Caki2 (cell line): ENCODE results near the gene HOTAIR. TPM values are rescaled to one million over a fixed set of nuclear protein-coding genes. Genes with fewer than 3 reads are reported as not detected.

Source experiments
- DNase-seq: peaks from one replicate; pipeline ENCODE4 v3.0.0-alpha.2; 2015; ENCODE audit warnings: low read depth
- in situ Hi-C: cut with HindIII; loops from 2 replicates; pipeline ENCODE4 v1.10.0; 2016; ENCODE audit warnings: low sequenced_read_pairs, low pct_unique_long_range_greater_than_20kb, mixed read lengths
- total RNA-seq: library from RNA; depleted of rRNA; stranded (reverse); fragments of >200 nt; shearing (Covaris generic); gene quantifications from 2 replicates; pipeline ENCODE4 v1.2.3, GENCODE V29; 2014; ENCODE audit warnings: low replicate concordance

HOTAIR gene
- total RNA-seq, 1 experiment from 2014 or later, result not detected

DNA sequence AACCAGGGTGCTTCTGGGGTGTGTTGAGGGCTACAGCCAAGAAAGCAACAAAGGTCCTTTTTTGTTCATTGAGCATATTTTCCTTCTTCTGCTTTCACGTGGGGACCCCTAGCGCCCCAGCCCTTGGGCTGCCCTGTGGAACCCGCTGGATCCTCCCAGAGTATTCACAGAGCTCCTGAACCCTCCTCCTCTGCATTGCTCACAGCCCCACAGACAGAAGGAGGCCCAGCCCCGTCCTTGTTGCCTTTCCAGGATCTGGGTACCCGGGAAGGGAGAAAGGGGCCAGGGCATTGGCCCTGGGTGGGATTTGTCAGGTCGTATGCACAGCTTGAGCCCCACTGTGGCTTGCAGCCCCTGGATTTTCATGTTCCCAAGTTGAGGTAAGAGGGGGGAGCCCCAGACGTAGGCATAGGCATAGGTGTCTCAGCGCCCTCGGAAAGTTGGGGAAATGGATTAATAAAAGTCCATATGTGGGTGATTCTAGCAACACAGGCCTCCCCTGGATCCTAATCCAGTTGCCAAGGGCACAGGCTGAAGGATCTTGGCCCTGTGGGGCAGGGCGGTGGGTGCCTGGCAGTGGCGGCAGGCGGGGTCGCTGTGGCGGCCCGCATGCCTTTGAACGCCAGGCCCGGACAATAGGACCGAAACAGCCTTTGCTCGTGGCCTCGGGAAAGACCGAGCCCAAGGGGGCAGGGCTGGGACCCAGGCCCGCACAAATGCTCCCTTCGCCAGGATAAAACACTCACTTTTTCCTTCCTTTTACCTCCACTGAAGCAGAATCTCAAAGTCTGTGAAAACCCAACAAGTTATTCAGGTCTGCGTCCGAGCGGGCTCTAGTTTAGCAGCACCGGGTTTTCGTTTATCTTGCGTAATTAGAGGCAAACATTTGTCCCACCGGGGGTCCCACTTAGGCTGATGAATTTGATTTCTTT lies 7.1 kb upstream of the HOTAIR start:
- in situ Hi-C loops, result no loop called here
- no peak for DNase-seq

DNA sequence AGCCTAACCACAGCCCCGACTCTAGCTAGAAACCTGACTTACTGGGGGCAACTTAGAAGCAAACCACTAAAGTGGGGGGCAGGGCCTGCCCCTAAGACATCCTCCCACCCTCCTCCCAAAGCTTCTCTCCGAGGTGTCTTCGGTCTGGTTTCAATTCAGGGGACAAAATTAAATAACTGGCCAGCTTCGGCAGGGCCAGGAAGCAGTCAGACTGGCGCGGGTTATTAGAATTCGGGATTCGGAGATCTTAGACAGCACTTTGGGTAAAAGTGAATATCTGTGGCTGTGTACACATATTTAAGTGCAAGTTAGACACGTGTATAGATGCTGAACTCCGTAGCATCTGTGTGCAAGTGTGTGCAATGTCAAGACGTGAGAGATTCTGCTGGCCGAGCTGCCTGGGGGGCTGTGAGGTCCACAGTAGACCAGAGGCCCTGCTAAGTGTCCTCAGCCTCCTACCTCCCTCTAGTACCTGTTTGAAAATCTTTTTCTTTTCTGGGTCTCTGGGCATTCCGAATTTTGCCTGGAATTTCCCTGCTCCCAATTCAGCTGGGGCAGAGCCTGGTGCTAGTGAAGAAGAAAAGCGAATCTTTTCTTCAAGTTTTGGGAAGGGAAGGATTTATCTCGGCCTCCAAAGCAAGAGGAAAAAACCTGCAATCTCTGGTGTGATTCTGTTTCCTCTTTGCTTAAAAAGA lies 6.2 kb upstream of the HOTAIR start:
- in situ Hi-C loops, result no loop called here
- no peak for DNase-seq

DNA sequence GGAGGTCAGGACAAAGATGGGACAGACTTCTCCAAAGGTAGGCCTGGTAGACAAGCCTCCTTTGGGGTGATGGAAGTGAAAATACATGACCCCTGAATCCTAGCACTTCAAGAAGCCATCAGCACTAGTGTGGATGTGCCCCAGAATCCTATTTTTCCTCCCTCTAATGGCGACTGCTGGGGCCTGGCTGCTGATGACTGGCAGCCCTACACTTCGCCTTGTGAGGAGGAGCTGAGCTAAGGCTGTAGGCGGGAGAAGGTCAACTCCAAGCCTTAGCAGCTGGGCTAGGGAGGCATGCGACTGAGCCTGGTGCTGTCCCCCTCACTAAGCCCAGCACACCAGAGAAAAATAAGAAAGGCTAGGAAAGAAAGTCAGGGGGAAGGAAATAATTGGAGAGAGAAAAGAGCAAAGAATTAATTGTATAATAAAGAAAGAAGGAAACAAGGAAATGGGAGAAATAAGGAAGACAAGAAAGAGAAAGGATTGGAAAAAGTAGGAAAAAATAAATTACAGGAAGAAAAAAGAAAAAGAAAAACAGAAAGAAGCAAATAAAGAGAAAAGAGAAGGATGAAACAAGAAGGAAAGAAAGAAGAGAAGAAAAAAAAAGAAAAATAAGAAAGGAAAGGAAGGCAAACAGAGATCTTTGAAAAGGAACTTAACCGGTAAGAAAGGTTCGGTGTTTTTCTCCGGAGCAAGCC lies 5.5 kb upstream of the HOTAIR start:
- no peak for DNase-seq
- in situ Hi-C loops, result no loop called here

DNA sequence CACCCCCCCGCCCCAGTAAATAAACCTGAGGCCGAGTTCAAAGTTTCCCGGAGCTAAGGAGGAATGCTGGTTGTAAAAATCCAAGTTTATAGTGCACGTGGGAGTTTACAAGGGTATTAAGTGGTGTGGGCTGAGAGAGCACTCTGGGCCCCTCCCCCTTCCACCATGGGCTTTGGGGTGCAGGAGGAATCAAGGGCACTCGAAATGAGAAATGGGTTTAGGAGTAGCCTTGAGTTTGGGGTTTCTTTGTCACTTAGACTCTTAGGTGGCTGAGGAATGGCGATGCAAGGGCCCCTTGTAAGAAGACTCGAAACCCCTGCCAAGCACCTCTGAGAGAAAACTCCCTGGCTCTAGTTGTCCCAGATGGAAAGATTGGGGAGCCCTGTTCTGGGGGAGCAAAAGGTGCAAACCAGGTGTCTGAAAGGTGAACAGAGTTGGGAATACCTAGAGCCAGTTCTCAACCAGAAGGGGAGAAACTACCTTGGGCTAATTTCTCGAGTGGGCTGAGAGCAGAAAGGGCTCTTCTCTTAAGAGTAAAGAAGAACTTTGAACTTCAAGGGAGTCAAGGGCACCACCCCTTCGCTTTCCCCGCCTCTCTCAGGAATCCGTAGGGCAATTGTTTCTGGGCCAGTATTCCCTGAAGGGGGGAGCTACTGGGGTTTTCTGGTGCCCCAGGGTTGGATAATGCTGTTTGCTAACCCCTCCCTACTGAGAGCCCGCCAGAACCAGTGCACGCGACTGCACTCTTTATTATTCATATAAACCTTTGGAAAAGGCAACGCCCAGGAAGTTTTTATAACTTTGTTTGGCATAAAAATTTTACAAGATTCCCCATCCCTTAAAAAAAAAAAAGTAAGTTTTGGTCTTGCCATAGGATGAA lies 4.0 kb upstream of the HOTAIR start:
- no peak for DNase-seq
- in situ Hi-C loops, result no loop called here

DNA sequence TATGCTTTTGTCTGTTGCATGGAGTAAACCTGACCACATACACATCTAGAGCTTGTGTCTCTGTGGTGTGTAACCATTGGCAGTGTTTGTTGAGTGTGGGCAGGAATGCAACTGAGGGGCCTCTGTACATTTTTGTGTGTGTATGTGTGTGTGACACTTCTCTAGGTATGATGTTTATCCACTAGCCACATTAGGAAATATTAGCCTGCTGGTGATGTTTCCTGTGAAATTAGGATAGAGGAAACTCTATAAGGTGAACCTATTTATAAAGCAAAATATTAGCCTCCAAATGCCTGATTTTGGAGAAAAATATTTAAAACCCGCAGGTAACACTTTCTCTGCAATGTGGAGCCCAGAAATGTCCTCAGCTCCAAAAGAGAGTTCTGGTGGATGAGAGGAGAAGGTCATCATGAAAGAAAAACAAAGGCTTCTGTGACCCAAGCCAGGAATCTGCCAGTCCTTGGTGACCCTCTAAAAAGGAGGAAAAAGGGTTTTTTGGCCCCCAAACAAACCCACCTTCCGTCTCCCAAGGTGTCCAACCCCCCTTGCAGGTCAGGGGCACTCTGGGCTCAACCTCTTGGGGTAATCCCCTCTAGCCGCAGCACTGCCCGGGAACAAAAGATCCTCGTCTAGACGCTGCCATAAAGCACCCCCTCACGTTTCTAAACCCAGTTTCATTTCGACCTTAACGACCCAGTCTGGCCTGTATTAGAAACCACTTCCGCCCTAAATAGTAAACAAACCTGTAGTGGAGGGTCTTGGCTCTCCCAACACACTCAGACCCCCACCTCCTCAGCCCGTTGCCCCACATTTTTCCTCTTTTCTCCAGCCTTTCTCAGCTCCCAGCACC lies 3.1 kb upstream of the HOTAIR start:
- DNase-seq, result no peak
- in situ Hi-C loops, result no loop called here

DNA sequence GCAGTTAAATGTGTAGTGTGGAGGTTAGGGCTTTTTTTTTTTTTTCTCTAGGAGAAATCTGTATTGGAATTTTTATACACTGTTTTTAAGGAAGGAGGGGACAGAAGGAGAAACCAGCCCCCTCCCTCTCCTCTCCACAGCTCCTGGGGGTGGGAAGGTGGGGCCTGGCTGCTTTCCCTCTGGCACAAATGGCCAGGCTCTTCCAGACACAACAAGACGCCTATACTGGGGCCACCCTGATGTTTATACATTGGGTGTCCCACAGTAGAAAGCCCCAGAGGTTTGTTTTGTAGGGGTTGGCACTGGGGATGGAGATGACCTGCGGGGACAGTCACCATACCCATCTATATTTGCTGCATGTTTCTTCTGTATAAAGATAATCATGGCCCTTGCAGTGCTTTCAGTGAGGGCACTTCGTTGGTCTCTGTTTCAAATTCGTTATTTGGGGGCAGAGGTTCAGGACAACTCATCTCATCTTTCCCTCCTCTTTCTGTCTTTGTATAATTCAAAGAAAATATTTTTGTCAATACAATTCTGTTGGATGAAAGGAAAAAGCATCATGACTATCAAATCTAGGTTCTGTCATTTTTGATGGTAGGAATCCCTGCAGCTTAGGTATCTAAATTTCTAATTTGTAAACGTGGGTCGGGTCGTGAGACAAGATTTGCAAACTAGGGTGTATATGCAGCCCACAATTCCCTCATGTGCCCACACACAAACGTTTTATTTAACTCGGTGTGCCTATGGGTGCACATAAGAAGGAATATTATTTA lies 2.3 kb upstream of the HOTAIR start:
- in situ Hi-C loops, result no loop called here
- no peak for DNase-seq

DNA sequence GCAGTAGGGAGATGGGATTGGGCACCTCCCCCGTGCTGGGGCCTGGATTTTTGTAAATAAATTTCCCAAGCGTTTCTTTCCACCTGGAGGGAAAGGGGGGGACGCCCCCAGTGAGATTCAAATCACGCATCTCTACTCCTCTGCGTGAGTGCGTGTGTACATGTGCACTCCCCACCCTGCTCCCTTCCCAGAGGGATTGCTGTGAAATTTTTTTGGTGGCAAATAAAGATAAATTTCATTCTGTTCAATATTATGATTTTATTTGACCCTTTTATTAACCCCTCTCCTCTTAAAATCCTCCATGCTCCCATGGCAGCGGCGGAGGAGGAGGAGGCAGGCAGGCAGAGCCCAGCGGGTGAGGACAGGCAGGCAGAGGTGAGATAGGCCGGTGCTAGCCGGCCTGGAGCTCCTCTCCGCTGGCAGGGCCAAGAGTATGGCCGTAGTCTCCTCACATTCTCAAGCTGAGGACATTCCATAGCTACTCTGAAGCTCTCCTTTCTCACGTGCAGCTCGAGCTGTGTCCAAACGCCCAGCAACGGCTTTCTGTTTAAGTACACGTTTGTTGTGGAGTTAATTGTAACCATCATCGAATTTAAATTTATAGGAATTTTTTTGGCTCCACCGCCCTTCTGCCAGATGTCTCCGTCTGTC lies 1.5 kb upstream of the HOTAIR start:
- in situ Hi-C loops, result no loop called here
- DNase-seq, result no peak

DNA sequence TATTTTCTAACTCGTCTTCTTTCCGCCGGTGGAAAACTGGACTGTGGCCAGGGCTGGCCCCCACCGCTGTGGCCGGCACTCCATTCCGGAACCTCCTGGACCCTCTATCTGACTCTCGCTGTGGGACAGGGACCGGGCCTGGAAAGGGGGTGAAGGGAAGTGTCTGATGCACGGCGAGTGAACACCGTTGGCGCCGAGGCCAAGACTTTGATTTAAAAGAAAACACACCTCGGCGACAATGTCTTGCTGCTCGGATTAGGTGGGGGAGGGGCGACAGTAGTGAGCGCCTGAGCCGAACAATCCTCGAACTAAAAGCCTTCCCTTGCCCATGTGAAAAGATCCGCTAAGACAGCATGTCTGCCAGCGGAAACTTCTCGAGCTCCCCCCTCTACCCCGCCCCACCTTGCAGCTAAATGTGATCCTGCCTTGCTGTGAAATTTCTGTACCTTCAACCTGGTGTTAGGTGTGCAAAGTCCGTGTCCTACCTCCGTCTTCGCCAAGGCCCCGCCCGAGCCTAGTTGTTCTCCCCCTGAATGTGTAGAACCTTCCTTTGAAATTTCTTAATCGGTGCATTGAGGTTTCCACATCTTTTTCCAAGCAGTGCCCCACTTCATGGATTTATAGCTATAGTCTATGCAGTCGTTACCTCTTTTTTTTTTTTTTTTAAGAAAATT lies 862 bp upstream of the HOTAIR start:
- no peak for DNase-seq
- in situ Hi-C loops, result no loop called here

DNA sequence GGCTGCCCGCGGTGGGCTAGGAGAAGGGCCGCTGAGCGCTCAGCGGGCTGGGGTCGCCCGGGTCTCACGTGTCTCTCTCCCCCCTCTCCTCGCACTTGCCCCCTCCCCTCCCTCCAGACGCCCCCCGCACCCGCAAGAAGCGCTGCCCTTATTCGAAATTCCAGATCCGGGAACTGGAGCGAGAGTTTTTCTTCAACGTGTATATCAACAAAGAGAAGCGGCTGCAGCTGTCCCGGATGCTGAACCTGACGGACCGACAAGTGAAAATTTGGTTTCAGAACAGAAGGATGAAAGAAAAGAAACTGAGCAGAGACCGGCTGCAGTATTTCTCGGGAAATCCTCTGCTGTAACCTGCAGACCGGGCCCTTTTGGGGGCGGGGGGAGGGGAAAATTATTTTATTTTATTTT lies 314 bp upstream of the HOTAIR start:
- in situ Hi-C loops, result no loop called here
- DNase-seq, result no peak

DNA sequence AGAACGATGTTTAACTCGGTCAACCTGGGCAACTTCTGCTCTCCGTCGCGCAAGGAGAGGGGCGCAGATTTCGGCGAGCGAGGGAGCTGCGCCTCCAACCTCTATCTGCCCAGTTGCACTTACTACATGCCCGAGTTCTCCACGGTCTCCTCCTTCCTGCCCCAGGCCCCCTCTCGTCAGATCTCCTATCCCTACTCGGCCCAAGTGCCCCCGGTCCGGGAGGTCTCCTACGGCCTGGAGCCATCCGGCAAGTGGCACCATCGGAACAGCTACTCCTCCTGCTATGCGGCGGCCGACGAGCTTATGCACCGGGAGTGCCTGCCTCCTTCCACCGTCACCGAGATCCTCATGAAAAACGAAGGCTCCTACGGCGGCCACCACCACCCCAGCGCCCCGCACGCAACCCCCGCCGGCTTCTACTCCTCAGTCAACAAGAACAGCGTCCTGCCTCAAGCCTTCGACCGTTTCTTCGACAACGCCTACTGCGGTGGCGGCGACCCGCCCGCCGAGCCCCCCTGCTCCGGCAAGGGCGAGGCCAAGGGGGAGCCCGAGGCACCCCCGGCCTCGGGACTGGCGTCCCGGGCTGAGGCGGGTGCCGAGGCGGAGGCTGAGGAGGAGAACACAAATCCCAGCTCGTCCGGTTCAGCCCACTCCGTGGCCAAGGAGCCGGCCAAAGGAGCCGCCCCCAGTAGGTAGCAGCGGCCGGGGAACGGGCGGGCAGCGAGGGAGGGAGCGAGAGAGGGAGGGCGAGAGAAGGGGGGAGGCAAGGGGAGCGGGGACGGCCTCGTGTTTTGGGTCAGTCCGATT lies 1.3 kb downstream of the HOTAIR start:
- DNase-seq, result no peak
- in situ Hi-C loops, result no loop called here

DNA sequence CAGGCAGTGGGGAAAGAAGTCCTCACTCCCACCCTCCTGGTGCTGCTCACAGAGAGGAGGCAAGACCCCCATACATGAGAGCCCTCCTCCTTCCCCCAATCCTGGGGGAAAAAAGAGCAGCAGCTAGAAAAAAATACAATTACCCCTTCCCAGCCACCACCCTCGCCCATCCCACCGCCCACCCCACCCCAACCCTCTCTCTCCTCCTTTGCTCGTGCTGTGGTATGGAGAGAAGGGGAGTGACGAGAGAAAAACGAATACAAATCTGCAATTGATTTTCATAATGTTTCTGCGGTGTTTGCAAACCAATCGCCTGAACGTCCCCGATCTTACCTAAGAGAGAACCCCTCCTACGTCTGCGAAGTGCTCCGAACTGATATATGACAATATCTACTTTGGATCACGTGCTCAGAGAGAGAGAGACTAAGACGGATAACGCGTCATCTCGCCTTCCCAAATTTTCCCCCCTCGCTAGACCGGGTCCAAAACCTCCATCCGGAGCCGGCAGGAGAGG lies 2.0 kb downstream of the HOTAIR start, which contains the start of gene HOXC11:
TSS of gene HOXC11 (plus strand) at position 405 of the 514 bp plus-strand sequence. CDS start 116 bp downstream, outside the sequence.
- in situ Hi-C loops, result no loop called here
- no peak for DNase-seq

DNA sequence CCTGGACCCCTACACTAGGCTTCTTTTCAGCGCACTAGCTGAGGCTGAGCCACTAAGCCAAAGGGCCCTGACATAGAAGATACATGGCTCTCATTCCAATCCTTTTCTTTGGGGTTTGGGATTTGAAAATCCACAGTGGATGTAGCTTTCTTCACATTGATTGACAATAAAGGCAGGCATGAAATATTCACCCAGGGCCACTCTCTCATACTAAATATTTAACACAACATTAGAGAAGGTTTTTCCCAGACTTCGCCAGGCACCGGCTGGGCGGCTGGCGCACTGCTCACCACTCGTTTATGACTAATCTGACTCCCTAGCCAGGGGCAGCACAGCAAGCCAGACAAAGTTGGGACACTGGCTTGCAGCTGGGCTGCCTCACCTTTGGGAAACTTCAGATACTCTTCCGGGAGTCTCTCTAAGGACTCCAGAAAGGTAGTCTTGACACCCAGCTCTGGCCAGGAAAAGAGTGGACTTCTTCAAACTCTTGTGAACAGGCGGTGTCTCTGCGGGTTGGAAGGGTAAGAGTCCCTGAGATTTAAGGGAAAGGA lies 2.5 kb downstream of the HOTAIR start:
- no peak for DNase-seq
- in situ Hi-C loops, result no loop called here

DNA sequence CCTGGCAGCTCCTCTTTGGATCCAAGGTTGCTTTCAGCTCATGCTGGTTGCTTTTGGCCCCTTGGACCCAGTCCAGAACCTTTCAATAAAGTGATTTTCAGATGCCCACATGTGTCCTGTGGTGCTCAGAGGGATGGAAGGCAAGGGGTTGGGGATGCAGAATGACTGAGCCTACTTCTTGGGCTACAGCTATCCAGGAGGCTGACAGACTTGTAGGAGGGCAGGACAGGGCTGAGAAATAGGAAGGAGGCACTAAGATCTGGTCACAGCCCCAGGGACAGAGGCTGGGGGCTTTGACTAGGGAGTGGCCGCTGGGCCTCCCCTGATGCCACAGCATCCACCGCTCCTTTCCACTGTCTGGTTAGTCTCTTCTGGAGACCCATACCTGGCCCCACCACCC lies 3.1 kb downstream of the HOTAIR start:
- no peak for DNase-seq
- in situ Hi-C loops, result no loop called here

DNA sequence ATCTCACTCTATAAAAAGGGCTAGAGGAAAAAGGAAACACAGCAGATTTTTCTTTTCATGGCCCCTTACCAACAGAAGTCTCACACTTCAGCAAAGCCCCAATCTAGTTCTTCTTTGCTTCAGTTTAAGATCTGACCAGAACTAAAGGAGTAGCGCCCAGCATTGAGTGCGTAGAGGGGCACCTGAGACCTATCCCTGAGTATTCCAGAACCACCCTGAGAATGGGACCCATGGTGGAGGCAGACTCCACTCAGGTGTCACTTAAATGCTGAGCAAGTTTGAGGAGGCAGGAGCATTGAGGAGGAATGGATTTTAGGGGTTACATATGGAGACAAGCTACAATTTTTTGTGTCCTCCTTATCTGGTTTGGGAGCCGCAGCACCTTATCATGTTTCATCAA lies 3.6 kb downstream of the HOTAIR start:
- no peak for DNase-seq
- in situ Hi-C loops, result no loop called here
